C1 segment of cervical spinal cord (tissue), 14 donors: ENCODE results near the gene BAIAP2L1.

Source experiments
- DNase-seq, 14 donors: peaks; one replicate each; lab custom pipeline; 2025; lab: John Stamatoyannopoulos, UW

BAIAP2L1 gene

DNA sequence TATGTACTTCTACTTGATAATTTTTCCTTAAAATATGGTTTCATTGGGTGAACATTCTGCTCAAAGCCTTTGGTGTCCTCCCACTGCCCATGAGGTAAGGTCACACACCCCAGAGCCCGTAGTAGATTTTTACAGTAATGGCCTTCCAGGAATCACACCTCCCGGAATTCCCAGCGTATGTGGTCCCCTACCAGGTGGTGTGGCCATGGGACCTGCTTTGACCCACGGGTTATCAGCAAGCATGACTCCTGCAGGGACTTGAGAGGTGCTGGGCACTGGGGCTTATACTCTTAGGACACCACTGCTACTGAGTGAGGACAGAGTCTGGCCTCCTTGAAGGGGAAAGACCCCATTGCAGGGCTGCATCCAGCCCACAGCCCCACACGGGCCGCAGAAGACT, 42.2 kb downstream of the BAIAP2L1 start:
- no peak for DNase-seq

DNA sequence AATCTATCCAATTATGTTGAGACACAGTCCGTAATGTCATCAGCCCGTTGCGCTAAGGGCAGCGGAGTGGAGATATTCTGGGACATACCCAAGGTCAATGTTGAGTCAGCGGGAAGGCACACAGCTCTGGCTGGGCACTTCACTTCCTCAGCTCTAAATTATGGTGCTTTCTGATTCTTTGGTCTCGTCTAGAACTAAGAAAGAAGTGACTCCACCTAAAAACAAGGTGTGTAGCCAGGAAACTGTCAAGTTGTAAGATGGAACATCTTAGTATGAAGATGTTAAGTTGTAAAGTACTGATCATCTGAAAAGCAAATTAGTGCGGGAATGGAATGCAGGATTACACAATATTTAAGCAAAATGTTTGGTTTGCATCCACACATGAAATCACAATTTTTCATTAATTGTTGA, 43.1 kb downstream of the BAIAP2L1 start:
- no peak for DNase-seq

GRCh38 chr7:98355250-98355538, 45.7 kb downstream of the BAIAP2L1 start:
- DNase-seq, result no peak

DNA sequence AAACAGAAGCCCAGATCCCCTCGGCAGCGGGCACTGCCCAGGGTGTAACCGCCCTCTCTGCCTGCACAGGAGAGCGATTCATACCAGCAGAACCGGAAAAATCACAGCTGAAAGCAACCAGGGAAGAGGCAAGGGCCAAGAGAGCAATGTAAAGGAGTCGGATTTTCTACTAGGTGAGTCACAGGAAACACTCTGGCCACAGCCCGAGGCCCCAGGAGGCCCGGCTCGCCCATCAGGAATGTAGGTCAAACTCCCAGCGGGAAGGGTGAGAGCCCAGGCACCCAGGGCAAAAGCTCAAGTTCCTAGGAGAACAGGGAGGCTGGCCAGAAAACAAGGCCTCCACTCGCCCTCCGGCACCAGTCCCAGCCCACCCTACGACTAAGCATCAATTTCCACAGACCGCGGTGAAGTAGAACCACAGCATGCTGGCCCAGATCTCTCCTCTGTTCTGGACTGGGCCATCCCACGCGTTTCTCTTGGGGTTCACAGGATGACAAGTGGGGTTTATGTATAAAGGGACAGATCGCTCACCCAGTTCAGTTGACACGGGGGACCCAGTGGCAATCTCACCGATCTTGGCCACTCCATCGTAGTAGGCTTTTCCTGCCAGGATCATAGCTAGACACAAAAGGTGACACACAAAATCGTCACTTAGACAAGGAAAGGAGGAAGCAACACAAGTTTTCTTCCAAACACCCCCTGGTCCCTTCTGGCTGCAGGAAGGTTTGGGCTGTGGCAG, 46.2 kb downstream of the BAIAP2L1 start:
- DNase-seq, result no peak

DNA sequence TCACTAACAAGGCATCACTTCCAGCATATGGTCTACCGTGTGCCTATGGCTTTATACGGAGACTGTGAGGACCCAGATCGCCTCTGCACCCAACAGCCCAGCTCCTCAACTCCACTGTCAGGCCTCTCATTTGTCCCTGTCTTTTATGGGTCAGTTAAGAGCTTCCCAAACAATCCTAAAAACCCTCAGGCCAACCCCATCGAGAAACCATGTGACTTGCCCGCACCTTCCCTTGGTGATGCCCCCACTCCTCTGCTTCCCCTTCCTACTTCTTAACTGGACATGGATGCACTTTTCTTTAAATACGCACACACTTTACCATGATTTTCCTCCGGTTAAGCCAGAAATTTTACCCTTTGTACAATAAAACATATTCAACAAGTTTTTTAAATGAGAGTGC, 46.8 kb downstream of the BAIAP2L1 start:
- no peak for DNase-seq

DNA sequence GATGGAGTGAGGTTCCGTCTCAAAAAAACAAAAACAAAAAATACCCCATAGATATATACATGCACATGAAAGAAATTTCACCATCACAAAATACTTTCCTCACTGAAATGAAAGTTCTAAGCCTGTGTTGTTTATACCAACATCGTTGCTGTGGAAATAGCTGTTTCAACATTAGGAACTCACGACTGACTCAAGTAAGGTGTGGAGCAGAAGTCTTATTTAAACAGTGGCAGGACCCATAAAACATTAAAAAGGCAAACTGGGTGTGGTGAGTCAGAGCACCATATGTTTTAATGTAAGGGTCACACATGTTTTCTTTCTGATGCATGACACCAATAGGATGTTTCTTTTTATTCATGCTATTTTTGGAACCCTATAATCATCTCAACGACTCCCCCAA, 48.3 kb downstream of the BAIAP2L1 start:
- no peak for DNase-seq

GRCh38 chr7:98351136-98351535, 49.8 kb downstream of the BAIAP2L1 start:
- DNase-seq, result no peak

- no peak for DNase-seq
Measured at GRCh38 chr7:98348726-98349474, 52.0 kb downstream of the BAIAP2L1 start.

DNA sequence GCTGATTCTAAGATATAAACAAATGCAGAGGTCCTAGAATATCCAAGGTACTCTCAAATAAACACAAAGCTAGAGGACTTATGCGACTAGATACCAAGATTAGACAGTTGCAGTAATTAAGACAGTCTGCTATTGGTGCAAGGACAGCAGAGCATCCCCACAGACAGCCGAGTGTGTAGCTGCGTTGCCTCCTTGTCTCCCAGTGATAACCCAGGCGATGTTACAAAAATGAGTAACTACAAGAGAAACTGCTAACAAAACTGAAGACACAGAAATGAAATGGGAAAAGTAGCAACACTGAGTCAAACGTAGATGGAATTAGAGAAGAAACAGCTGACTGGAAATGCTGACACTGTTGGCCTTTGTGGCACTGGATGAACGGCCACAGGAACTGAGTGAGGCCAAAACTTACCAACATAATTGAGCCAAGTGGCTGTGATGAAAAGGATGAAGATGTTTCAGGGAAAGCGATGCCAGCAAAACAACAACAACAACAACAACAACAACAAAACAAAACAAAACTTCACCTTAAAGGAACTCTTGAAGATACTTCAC, 54.3 kb downstream of the BAIAP2L1 start:
- no peak for DNase-seq

DNA sequence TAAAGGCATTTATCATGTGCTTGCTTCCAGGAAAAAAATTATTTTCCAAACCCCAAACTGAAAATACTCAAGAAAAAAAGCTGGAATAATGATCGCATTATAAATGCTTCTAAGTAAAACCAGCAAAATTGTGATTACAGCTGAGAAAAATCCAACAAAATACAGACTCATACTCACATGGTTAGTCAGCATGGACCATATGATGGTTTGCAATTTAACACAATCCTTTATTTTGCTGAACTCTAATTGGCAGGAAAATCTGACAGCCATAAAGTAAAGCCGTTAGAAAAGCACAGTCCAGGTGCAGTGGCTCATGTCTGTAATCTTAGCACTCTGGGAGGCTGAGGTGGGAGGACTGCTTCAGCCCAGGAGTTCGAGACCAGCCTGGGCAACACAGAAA, 59.8 kb downstream of the BAIAP2L1 start:
- DNase-seq, result no peak

- no peak for DNase-seq
Measured at GRCh38 chr7:98339043-98339442, 61.8 kb downstream of the BAIAP2L1 start.

- no peak for DNase-seq
Measured at GRCh38 chr7:98338441-98338840, 62.4 kb downstream of the BAIAP2L1 start.

DNA sequence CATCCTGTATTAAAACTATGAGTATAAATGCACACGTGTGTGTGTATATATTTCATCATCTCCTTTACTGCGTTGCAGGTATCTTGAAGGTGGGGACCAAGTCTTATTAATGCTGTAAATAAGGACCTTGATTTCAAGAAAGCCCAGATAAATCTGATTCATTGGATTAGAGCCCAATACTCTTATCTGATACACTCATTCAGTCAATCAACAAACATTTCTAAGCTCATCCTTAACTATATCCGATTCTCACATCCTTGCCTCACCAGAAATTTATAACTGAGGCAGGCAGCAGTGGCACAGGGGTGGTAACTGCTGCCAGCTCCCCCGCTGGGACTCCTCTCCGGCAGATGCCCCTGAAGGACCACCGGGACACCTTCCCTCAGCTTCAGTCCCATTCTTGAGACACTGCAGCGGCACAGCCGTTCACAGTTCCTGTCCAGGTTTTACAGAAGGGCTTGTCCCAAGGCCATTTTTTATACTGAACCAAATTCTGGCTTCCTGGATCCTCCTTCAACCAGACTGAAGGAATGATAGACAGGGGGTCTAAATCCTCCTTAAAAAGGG, 65.4 kb downstream of the BAIAP2L1 start:
- DNase-seq, result no peak

DNA sequence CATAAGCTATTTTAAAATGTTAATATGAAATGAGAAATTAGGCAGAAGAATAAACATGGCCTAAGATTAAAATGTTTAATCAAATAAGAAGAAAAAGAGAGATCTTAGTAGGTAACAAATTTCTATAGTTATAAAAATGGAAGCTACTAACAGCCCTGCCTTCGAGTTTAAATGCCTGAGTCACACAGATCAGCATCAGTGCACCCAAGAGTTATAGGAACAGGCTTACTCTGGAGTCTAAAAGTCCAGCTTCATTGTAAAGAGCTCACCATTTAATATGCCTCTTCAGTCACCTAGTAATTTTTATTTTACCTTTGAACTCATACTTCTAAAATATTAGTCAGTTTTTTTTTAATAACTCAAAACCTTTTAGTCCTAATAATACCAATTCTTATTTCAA, 66.8 kb downstream of the BAIAP2L1 start:
- DNase-seq, result no peak

DNA sequence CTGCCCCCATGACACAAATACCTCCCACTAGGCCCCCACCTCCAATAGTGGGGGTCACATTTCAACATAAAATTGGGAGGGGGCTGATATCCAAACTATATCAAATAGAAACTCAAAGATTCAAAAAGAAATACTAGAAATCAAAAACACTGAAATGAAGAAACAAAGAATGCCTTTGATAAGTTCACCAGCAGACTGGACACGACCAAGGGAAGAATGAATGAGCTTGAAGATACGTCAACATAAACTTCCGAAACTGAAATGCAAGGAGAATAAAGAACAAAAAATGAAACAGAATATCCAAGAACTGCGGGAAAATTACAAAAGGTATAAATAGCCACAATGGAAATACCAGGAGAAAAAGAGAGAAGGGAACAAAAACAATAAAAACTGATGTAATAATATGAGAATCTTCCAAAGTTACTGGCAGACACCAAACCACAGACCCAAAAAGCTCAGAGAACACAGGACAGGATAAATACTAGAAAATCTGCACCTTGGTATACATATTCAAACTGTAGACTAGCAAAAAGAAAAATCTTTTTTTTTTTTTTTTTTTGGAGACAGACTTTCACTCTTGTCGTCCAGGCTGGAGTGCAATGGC, 69.9 kb downstream of the BAIAP2L1 start:
- DNase-seq, result no peak

DNA sequence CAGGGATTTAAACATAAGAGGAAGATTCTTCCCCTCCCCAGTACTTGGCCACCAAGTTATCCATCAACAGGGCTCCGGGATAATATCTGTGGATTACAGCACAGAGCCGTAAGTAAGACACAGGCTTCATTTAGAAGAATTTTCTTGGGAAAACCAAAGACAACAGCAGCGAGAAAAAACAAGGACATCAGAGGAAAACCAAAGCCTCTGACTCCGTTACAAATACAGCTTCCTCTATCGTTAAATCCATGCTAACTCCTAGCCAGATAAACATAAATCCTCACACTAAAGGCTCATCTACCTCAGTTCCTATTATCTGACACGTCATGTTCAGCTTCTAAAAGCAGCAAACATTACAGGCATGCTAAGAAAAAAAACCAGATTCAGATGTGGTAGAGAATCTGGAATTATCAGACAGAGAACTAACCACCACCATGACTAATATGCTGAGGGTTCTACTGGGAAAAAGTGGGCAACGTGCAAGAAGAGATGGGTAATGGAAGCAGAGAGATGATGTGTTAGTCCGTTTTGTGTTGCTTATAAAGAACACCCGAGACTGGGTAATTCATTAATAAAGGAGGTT, 71.0 kb downstream of the BAIAP2L1 start:
- no peak for DNase-seq

GRCh38 chr7:98329100-98329790, 71.6 kb downstream of the BAIAP2L1 start:
- no peak for DNase-seq

GRCh38 chr7:98324782-98325181, 76.1 kb downstream of the BAIAP2L1 start:
- no peak for DNase-seq

DNA sequence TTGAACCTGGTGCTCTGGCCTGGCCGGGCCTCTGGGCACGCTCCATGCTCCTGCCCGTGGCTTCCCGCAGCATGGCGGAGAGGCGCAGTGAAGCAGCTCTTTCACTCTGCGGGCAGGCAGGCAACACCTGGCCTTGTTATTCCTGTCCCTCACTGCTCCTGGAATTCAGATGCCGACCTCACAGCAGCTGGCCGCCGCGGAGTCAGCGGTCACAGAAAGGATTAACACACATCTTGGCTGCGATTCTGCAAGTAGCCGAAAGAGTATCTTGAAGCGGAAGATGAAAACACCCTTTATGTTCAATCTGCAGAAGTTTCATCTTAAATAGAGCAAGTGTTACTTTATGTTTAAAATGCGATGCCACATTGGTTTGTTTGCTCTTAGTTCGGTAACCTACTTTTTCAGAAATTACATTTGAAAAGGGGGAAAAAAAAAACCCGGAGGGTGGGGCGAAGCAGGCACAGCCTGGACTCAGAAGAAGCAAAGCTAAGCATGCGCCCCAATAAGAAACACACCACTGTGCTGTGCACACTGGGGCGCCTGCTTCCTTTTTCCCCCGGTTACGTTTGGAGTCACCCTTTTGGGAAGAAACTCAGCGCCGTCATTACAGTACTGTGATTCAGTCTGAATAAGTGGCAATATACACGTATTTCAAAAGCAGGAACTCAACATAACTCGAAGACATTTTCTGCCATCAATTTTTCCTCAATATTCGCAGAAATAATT, 77.1 kb downstream of the BAIAP2L1 start:
- DNase-seq, result no peak

- DNase-seq, result no peak
Measured at GRCh38 chr7:98322331-98323270, 78.3 kb downstream of the BAIAP2L1 start.
